ENCODE measurements around the gene TPBGL.
A peak's percentile ranks its signal among the peaks of the same experiment; 100 is the strongest.
"Not testable (repeated sequence)": the region's sequence is repeated elsewhere in the genome, so short reads cannot be mapped to it uniquely, and the experiment has no call there.

Gene TPBGL

GRCh38 chr11:75273411-75274391, 33.1 kb downstream of the TPBGL start:
- no peak for DNase-seq

GRCh38 chr11:75274716-75275115, 34.1 kb downstream of the TPBGL start:
- not testable (repeated sequence) for DNase-seq

DNA sequence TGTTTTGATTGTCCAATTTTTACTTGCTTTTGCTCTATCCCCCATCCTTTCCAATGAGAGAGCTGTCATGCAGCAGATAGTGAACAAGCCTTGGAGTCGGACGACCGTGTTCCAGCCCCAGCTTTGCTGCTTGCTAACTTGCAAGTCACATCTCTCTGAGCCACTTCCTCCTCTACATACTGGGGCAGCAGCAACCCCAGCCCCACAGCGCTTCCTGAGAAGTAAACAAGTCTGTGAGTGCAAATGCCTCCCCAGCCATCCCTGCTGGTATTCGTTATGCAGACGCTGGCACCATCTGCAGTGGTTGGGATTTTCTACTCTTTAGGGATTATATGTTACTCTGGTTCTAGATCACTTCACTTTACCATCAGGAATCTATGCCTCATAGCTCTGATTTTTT, 35.0 kb downstream of the TPBGL start:
- DNase-seq = peak; percentile 64

- DNase-seq = no peak
These were observed 35.6 kb downstream of the TPBGL start for GRCh38 chr11:75276186-75276585.

- no peak for DNase-seq
These were observed 36.1 kb downstream of the TPBGL start for GRCh38 chr11:75276686-75277085.

- no peak for DNase-seq
These were observed 36.7 kb downstream of the TPBGL start for GRCh38 chr11:75277211-75277805.

DNA sequence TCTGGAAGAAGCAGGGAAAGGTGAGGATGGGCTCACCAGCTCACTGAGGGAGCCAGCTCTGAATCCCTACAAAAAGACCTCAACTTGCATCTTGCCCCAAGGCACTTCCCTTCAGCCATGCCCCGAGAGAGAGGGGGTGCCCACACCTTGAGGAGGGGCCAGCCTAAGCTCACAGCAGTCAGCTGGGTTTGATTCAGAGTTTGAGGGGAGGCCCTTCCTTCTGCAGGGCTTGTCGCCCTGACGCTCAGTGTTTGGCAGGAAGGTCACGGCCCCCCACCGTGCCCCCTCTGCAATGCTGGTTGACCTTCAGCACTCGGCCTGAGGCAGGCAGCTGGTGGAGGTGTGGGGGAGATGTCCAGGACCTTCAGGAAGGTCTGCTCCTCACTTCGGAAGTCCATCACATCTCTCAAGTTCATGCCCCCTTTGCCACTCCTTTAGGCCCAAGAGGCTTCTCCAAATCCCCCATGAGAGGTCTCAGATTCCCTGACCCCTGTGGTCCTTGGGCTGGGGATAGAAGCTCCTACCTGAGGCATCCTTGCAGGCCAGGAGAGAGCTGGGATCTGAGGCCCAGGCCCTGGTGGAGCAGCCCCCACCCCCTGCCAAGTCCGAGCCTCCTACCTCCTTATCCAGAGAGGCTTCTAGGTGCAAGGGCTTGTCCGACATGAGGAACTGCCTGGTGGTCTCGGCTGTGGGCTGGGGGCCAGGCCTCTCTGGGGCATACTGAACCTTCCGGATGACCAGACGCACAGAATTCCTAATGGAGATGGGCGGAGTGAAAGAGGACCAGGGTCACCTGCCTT, 37.6 kb downstream of the TPBGL start:
- no peak for DNase-seq

- no peak for DNase-seq
These were observed 38.7 kb downstream of the TPBGL start for GRCh38 chr11:75279273-75279672.

DNA sequence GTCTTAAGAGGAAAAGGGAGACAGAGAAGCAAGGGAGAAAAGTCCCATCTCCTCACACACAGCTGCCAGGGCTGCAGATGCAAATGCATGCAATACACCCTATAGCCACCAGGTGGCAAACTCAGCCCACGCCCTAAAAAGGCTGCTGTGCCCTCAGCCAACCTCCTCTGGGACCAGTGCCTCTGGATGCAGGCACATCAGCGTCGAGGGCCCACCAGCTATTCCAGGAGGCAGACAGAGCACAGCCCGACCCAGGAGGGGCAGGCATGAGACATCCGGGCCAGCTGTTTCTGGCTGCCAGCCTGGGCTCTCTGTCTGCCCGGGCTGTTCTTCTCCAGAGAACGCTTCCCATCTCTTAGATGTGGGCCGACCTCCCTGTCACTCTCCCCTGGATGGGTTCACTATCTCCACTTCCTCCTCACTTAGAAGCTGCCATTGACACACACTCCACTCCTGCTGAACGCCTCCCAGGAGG, 39.7 kb downstream of the TPBGL start:
- DNase-seq = peak; percentile 65

- no peak for DNase-seq
These were observed 40.3 kb downstream of the TPBGL start for GRCh38 chr11:75280770-75281468.

- DNase-seq = no peak
These were observed 41.0 kb downstream of the TPBGL start for GRCh38 chr11:75281469-75282095.

DNA sequence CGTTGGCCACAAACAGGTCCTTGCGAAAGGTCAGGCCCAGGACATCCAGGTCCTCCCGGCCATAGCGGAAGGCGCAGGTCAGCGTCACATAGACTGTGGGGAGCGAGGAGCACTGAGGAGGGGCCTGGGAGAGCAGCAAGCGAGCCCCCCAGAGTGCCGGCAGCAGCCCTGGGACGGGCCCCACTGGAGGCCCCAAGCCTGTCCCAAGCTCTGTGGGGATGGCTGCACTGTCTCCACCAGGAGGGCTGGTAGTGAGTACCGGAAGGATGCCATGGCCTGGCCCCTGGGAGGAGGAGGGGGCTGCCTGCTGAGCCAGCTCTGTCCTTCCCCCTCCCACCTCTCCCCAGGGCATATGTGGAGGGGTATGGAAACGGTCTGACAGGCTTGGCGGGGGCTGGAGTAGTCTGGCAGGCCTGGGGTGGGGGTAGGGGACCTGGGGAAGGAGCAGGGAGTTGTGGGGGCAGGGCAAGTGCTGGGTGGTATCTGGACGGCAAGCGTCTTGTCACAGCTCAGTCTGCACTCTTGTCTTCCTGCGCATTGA, 42.9 kb downstream of the TPBGL start:
- DNase-seq = no peak

DNA sequence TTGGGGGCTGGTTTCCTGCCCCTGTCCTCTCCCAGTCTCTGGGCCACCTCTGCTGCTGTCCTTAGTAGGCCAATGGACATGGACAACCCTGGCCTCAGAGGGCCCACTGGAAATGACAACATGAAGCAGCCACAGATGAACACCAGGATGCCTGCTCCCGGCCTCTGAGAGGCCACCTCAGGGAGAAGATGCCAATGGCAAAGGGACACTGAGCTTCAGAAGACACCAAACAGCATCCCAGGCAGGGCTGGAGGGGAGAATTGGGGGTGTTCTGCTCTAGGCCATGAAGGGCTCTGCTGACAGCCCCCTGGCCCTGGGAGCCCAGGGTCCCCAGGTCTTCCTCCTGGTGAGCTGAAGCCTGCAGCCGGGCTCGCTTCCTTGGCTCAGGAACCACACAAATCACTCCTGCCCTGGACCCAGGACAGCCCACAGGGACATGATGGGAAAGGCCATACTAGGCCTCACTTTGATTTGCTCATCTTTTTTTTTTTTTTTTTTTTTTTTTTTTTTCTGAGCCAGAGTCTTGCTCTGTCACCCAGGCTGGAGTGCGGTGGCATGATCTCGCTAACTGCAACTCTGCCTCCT, 45.3 kb downstream of the TPBGL start:
- DNase-seq = no peak

GRCh38 chr11:75286826-75287465, 46.4 kb downstream of the TPBGL start:
- no peak for DNase-seq

- DNase-seq = no peak
These were observed 47.0 kb downstream of the TPBGL start for GRCh38 chr11:75287579-75287978.

DNA sequence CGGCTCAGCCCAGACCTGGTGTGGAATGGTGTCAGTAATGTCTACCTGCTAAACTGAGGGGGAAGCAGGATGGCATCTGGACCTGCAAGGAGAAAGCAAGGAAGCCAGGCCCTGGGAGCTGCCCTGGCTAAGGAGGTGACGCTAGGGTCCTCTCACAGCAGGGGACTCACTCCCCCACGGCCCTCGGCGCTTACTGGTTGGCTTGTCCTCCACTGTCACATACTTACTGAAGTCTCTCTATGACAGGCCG, 48.9 kb downstream of the TPBGL start:
- DNase-seq = no peak

DNA sequence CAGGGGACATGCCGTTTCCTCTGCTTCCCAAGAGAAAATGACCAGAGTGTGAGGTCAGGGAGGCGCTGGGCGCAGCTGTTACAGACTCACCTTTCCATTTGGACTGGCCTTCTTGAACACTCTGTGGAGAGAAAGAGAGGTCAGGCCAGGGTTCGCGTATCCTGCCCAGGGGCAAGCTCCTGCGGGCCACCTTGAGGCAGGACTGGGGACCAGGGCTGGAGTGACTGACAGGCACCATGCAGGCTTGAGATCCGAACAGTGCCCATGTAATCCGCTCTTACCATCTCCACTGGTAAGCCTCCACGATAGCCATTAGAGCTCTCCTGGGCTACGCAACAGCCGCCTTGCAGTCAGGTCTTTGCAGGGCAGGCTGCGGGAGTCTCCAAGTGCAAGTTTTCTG, 49.3 kb downstream of the TPBGL start:
- no peak for DNase-seq

- DNase-seq = no peak
These were observed 51.2 kb downstream of the TPBGL start for GRCh38 chr11:75291741-75292140.

- no peak for DNase-seq
These were observed 52.4 kb downstream of the TPBGL start for GRCh38 chr11:75292943-75293342.

All from effector CD4-positive, alpha-beta T cell (primary cell).